Measurements from ENCODE around the gene SNAI1.

DNA sequence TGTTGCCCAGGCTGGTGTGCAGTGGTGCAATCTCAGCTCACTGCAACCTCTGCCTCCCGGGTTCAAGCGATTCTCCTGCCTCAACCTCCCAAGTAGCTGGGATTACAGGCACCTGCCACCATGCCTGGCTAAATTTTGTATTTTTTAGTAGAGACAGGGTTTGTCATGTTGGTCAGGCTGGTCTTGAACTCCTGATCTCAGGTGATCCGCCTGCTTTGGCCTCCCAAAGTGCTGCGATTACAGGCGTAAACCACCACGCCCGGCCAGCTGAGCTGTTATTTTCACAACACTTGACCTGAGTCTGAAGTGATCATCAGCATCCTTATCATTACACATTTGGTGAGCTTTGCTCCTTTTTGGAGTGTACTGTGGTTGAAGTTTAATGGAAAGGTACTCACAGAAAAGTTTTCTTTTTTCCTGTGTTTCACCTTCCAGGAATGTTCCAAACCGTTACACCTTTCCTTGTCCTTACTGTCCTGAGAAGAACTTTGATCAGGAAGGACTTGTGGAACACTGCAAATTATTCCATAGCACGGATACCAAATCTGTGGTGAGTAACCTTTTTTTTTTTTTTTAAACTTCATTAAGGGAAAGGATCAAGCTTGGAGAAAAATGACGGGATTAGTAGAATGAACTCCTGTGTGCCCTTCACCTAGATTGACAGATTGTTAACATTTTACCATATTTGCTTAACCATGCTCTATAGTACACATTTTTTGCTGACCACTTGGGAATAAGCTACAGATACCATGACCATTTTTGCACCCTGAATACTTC, 36.9 kb upstream of the SNAI1 start:
- TF ChIP-seq, protein P1, sequence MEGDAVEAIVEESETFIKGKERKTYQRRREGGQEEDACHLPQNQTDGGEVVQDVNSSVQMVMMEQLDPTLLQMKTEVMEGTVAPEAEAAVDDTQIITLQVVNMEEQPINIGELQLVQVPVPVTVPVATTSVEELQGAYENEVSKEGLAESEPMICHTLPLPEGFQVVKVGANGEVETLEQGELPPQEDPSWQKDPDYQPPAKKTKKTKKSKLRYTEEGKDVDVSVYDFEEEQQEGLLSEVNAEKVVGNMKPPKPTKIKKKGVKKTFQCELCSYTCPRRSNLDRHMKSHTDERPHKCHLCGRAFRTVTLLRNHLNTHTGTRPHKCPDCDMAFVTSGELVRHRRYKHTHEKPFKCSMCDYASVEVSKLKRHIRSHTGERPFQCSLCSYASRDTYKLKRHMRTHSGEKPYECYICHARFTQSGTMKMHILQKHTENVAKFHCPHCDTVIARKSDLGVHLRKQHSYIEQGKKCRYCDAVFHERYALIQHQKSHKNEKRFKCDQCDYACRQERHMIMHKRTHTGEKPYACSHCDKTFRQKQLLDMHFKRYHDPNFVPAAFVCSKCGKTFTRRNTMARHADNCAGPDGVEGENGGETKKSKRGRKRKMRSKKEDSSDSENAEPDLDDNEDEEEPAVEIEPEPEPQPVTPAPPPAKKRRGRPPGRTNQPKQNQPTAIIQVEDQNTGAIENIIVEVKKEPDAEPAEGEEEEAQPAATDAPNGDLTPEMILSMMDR (optimal IDR thresholded peaks at IDR 0.05 in 1 of 3, IDR thresholded peaks at IDR 0.05 in 1 of 3, conservative IDR thresholded peaks at IDR 0.05 in 1 of 3; ENCODE audit: extremely low read depth in 1 of 3, insufficient read depth in 2 of 3, low read length in 3 of 3) = no peak
- TF ChIP-seq EZH2 (IDR thresholded peaks at IDR 0.05; ENCODE audit: low read length) = no peak

Data from keratinocyte (primary cell).